Measurements from ENCODE around the gene GLUL.
"Not testable (repeated sequence)": the region's sequence is repeated elsewhere in the genome, so short reads cannot be mapped to it uniquely, and the experiment has no call there.

The GLUL gene

GRCh38 chr1:182394055-182394775 is 2.6 kb upstream of the GLUL start:
- no peak for DNase-seq (ENCODE audit: low read depth in 2 of 2)

DNA sequence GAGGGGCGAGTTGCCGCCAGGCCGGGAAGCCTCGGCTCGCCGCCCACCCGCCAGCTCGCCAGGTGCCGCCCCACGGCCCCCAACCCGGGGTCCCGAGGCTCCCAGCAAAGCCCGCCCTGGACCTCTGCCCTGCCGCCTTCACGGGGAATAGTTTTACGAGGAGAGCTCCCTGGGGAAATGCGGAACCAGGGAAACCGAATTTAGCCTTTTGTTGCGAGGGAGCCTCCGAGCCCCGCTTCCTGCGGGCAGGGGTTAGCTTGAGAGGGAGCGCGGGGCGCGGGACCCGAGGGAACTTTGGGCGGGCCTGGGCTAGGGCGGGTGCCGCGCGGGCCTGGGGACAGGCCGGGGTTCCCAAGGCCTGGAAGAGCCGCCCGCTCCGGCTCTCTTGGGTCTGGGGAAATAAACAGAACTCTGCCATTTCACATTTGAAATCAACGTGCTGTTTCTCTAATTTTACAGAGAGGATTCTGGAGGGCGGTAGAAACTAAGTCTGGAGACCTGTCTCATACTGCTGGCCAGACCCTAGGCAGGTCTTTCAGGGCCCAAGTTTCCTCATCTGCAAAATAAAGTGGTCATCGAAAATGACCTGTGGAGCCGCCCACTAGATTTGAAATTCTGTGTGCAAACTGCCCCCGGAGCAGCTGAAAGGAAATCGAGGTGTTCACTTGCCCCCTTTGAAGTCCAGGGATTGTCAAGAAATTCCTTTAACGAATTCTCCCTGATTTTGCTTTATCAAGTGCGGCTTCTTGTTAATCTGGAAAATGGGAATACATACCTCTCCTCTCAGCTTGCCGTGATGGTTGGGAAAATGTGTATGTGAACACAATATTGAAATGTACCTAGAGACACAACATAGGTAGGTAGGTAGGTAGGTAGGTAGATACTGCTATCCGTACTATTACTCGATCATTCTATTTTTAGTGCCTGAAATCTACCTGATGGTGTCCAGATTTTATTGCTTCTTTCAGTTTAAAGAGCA is 749 bp upstream of the GLUL start:
- peak in 1 of 2 experiments; percentile 15 for DNase-seq (ENCODE audit: low read depth in 2 of 2)

GRCh38 chr1:182391028-182391361 is 595 bp downstream of the GLUL start:
- no peak for DNase-seq (ENCODE audit: low read depth in 2 of 2)

DNA sequence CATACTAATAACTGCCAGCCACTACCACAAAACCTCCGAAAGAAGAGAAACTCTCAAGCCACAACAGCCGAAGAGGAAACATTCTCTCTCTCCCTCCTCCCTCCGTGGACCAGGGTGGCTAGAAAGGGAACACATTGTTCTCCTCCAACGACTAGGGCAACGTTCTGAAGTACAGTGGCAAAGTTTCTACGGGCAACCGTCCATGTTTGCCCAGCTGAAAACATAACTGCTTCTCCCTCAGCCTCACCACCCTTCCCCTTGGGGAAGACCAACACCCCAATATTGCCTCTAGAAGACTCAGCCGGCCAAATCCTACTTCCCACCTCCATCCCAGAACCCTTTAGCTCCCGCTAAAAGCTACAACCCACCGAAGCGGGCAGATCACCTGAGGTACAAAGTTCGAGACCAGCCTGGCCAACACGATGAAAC is 2.0 kb downstream of the GLUL start:
- DNase-seq (ENCODE audit: low read depth in 2 of 2) = no peak

- DNase-seq (ENCODE audit: low read depth in 2 of 2) = no peak
Observed at GRCh38 chr1:182388392-182389134, 3.0 kb downstream of the GLUL start.

DNA sequence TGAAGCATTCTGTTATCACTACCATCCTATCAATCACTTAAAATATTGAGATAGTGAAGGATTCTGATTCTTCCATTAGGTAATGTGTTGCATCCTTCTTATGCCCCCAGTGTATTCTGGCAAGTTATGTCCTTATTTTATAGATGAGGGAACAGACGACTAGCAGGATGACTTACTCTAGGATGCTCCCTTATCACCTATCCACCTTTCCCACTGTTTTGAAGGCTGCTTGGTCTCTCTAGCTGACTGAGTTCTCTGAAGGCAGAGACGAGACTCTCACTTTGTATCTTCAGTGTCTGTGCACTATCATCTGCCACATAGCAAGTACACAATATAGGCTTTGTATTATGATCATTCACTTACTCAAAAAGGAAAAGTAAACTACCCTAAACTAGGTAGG is 4.0 kb downstream of the GLUL start:
- DNase-seq (ENCODE audit: low read depth in 2 of 2) = no peak

- no peak for DNase-seq (ENCODE audit: low read depth in 2 of 2)
Observed at GRCh38 chr1:182386980-182387379, 4.6 kb downstream of the GLUL start.

GRCh38 chr1:182385885-182386853 is 5.4 kb downstream of the GLUL start:
- no peak for DNase-seq (ENCODE audit: low read depth in 2 of 2)

- DNase-seq (ENCODE audit: low read depth in 2 of 2) = no peak
Observed at GRCh38 chr1:182384387-182384960, 7.1 kb downstream of the GLUL start.

DNA sequence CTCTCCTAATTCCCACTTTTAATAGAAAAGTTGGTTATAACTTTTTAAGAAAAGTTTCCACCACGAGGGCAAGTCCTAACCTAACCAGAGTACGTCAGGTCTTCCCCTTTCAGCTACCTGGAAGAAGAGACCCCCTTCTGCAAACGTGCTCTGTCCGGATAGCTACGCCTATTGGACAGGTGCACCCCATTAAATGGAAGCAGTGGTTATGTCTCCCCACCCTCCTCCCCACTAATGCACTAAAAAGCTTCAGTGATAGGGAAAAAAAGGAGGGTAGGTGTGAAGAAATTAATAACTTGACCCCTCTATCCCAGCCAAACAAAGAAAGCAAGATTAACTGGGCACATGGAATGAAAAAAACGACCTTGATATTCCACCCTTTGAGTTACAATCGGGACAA is 7.7 kb downstream of the GLUL start:
- DNase-seq (ENCODE audit: low read depth in 2 of 2) = no peak

DNA sequence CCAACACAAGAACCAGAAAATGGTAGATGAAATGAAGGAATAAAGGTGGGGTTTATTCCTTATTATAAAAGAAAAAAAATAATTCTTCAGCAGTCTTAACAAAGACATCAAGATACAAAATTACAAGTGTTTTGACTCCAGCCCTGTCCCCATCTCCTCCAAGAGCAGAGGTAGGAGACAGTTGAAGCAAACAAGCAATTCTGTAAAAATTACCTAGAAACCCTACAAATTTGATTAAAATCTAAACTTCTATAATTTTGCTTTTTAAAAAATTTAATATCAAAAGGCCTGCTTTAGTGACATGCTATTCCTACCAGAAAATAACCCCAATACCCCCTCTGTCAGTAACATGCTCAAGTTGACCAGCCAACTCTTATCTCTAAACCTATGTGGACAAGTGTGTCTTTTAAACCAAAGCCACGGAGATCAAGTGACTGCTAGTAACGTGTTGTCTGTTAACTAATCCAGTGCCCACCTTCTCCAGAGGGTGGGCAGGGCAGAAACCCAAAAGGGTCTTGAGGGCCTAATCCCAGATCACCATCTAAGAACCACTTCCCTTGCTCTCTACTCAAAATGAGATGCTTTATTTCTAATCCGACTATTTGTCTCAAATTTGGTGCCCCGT is 8.4 kb downstream of the GLUL start:
- DNase-seq (ENCODE audit: low read depth in 2 of 2) = no peak

- no peak for DNase-seq (ENCODE audit: low read depth in 2 of 2)
Observed at GRCh38 chr1:182381962-182382819, 9.4 kb downstream of the GLUL start.

DNA sequence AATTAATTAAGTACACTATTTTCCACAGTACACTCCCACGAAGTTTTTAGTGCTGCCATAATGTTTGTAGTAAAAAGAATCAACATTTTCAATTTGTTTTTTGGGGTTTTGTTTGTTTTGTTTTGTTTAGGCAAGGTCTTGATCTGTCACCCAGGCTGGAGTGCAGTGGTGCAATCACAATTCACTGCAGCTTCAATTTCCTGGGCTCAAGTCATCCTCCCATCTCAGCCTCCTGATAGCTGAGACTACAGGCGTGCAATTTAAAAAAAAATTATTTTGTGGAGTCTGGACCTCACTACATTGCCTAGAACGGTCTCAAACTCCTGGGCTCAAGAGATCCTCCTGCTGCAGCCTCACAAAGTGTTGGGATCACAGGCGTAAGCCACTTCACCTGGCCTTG is 11.4 kb downstream of the GLUL start:
- no peak for DNase-seq (ENCODE audit: low read depth in 2 of 2)

- DNase-seq (ENCODE audit: low read depth in 2 of 2) = not testable (repeated sequence)
Observed at GRCh38 chr1:182379781-182380180, 11.8 kb downstream of the GLUL start.

- DNase-seq (ENCODE audit: low read depth in 2 of 2) = no peak
Observed at GRCh38 chr1:182376936-182377574, 14.5 kb downstream of the GLUL start.

DNA sequence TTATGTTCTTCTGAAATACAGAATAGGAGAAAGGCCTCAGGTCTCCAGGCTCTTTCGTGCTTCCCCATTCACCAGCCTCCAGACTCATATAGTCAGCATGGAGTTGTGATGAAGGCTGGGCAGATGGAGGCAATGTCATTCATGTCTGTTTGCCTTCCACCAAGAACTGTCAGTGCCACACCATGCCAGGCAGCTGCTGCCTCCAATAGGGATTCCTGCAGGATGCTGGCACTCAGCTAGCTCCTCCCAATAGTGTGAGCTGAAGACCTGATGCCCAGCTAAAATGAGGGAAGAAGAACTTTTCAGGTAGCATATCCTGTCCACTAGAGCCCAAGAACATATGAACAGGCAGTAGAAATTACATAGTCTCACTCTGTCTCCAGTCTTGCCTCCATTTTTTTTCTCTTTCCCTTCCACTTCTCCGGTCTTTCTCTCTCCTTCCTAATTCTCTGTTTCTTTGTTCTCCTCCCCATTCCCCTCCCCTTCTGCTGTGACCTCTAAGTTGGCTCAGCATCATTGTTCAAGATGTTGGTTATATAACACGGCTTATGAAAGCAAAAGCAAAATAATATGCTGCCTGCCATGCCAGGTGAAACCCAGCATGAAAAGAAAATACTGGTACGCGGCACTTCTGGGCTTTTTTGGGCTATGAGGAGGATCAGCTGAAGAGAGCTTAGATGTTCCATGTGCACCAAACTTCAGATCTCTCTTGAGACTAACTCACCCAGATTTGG is 17.3 kb downstream of the GLUL start:
- no peak for DNase-seq (ENCODE audit: low read depth in 2 of 2)

DNA sequence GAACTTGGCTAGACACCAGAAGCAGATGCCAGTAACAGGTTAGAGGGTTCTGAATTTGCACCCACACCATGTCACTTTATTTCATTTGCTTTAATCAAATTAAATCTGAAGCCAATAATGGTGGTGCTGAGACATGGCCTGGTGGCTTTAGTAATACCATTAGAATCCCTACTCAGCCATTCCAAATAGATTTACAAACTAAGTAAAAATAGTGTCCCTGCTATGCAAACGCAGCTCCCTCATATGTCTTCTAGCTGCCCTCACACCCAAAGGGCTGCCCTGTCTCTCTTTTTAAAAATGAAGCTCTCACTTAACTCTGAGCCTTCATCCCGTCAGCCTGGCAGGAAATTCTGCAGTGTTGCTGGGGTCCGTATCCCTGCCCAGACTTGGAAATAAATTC is 21.1 kb downstream of the GLUL start:
- no peak for DNase-seq (ENCODE audit: low read depth in 2 of 2)

GRCh38 chr1:182368903-182369302 is 22.7 kb downstream of the GLUL start:
- DNase-seq (ENCODE audit: low read depth in 2 of 2) = no peak

Measured in stimulated activated CD4-positive, alpha-beta T cell treated with anti-CD3 and anti-CD28 coated beads, Interleukin-12 subunit alpha, Interleukin-12 subunit beta, amount 100 ng/mL, for 24 hours (primary cell).